Measurements from ENCODE around the gene HAGHL. TPM values are rescaled to one million over a fixed set of nuclear protein-coding genes. Genes with fewer than 3 reads are reported as not detected.

Gene HAGHL
- total and polyA plus RNA-seq, 4 donors = 7.4 to 51.1 (median 31.8) TPM

DNA sequence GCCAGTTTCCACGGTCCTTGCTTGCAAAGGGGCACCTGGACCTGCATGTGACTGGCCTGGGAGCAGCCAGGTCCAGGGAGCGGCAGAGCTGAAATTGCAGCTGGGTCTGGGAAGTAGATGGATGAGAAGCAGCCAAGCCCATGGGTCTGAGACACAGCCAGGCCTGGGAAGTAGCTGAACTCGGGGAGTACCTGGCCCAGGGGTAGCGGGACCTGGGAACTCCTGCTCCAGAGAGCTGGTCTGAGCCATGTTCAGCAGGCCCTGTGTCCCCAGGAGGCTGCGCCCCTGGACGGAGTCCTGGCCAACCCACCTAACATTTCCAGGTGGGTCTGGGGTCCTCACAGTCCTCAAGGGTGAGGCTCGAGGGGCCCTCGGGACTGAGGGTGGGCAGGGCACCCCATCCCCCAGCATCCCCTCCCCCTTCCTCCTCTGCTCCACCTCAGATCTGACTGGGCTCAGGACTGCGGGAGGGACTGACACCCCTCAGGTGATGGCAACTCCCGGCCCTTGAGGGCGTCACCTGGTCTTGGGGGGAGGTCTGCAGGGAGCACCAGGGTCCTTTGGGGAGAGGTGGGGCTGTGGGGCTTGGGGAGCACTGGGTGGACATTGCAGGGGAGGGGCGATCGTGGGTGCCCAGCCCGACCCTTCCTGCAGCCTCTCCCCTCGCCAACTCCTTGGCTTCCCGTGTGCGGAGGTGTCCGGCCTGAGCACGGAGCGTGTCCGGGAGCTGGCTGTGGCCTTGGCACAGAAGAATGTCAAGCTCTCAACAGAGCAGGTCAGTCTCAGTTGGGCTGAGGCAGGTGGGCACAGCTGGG lies 36.7 kb downstream of the HAGHL start:
- DNase-seq (ENCODE audit: low read depth in 4 of 6, low spot score in 6 of 6) = no peak
- no peaks in the 10 kb centered on the region for H3K27me3 ChIP-seq (ENCODE audit: control insufficient read depth, insufficient read depth, low read length)
- H3K36me3 ChIP-seq (ENCODE audit: control insufficient read depth, insufficient read depth, low read length) = no peaks in the 10 kb centered on the region
- no peaks in the 10 kb centered on the region for H3K9me3 ChIP-seq (ENCODE audit: control insufficient read depth, insufficient read depth, low read length)
- no peak overlapping the region for H3K4me3 ChIP-seq (ENCODE audit: low read depth, low read length)
- no peak overlapping the region for H3K27ac ChIP-seq (ENCODE audit: low read depth, low read length)
- no peaks in the 10 kb centered on the region for H3K4me1 ChIP-seq (ENCODE audit: control insufficient read depth, insufficient read depth, low read length)
- 82% methylated on average over 19 of the region's 21 CpGs for WGBS (ENCODE audit: insufficient coverage)

- H3K4me1 ChIP-seq (ENCODE audit: control insufficient read depth, insufficient read depth, low read length) = no peaks in the 10 kb centered on the region
- 74% methylated on average over 20 of the region's 20 CpGs for WGBS (ENCODE audit: insufficient coverage)
- no peaks in the 10 kb centered on the region for H3K27me3 ChIP-seq (ENCODE audit: control insufficient read depth, insufficient read depth, low read length)
- no peak overlapping the region for H3K27ac ChIP-seq (ENCODE audit: low read depth, low read length)
- DNase-seq (ENCODE audit: low read depth in 4 of 6, low spot score in 6 of 6) = no peak
- H3K4me3 ChIP-seq (ENCODE audit: low read depth, low read length) = no peak overlapping the region
- no peaks in the 10 kb centered on the region for H3K9me3 ChIP-seq (ENCODE audit: control insufficient read depth, insufficient read depth, low read length)
- H3K36me3 ChIP-seq (ENCODE audit: control insufficient read depth, insufficient read depth, low read length) = no peaks in the 10 kb centered on the region
These were observed 37.4 kb downstream of the HAGHL start for GRCh38 chr16:764184-764750.

GRCh38 chr16:764848-765487 lies 38.1 kb downstream of the HAGHL start:
- H3K27ac ChIP-seq (ENCODE audit: low read depth, low read length) = no peak overlapping the region
- no peaks in the 10 kb centered on the region for H3K9me3 ChIP-seq (ENCODE audit: control insufficient read depth, insufficient read depth, low read length)
- DNase-seq (ENCODE audit: low read depth in 4 of 6, low spot score in 6 of 6) = no peak
- H3K4me3 ChIP-seq (ENCODE audit: low read depth, low read length) = no peak overlapping the region
- no peaks in the 10 kb centered on the region for H3K4me1 ChIP-seq (ENCODE audit: control insufficient read depth, insufficient read depth, low read length)
- WGBS (ENCODE audit: insufficient coverage) = 88% methylated on average over 38 of the region's 38 CpGs
- no peaks in the 10 kb centered on the region for H3K27me3 ChIP-seq (ENCODE audit: control insufficient read depth, insufficient read depth, low read length)
- H3K36me3 ChIP-seq (ENCODE audit: control insufficient read depth, insufficient read depth, low read length) = no peaks in the 10 kb centered on the region

DNA sequence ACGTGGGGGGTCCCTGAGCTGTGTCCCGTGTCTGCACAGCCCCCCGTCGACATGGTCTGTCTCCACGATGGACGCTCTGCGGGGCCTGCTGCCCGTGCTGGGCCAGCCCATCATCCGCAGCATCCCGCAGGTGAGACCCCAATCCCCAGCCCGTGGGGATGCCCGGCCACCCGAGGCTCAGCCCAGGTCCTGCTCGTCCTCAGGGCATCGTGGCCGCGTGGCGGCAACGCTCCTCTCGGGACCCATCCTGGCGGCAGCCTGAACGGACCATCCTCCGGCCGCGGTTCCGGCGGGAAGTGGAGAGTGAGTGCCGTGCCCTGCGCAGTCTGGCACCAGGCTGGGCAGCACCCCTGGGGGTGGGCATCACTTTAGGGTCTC lies 38.6 kb downstream of the HAGHL start:
- Histone ChIP-seq H3K9me3 (ENCODE audit: control insufficient read depth, insufficient read depth, low read length) (no peaks in the 10 kb centered on the region), H3K36me3 (ENCODE audit: control insufficient read depth, insufficient read depth, low read length) (no peaks in the 10 kb centered on the region), H3K4me3 (ENCODE audit: low read depth, low read length) (no peak overlapping the region), H3K4me1 (ENCODE audit: control insufficient read depth, insufficient read depth, low read length) (no peaks in the 10 kb centered on the region), H3K27ac (ENCODE audit: low read depth, low read length) (no peak overlapping the region), H3K27me3 (ENCODE audit: control insufficient read depth, insufficient read depth, low read length) (no peaks in the 10 kb centered on the region)
- 94% methylated on average over 27 of the region's 29 CpGs for WGBS (ENCODE audit: insufficient coverage)
- DNase-seq (ENCODE audit: low read depth in 4 of 6, low spot score in 6 of 6) = no peak

- Histone ChIP-seq H3K4me3 (ENCODE audit: low read depth, low read length) (no peak overlapping the region), H3K27ac (ENCODE audit: low read depth, low read length) (no peak overlapping the region), H3K9me3 (ENCODE audit: control insufficient read depth, insufficient read depth, low read length) (no peaks in the 10 kb centered on the region), H3K27me3 (ENCODE audit: control insufficient read depth, insufficient read depth, low read length) (no peaks in the 10 kb centered on the region), H3K4me1 (ENCODE audit: control insufficient read depth, insufficient read depth, low read length) (no peaks in the 10 kb centered on the region), H3K36me3 (ENCODE audit: control insufficient read depth, insufficient read depth, low read length) (no peaks in the 10 kb centered on the region)
- no peak for DNase-seq (ENCODE audit: low read depth in 4 of 6, low spot score in 6 of 6)
- 90% methylated on average over 28 of the region's 29 CpGs for WGBS (ENCODE audit: insufficient coverage)
These were observed 39.3 kb downstream of the HAGHL start for GRCh38 chr16:766008-766819.

DNA sequence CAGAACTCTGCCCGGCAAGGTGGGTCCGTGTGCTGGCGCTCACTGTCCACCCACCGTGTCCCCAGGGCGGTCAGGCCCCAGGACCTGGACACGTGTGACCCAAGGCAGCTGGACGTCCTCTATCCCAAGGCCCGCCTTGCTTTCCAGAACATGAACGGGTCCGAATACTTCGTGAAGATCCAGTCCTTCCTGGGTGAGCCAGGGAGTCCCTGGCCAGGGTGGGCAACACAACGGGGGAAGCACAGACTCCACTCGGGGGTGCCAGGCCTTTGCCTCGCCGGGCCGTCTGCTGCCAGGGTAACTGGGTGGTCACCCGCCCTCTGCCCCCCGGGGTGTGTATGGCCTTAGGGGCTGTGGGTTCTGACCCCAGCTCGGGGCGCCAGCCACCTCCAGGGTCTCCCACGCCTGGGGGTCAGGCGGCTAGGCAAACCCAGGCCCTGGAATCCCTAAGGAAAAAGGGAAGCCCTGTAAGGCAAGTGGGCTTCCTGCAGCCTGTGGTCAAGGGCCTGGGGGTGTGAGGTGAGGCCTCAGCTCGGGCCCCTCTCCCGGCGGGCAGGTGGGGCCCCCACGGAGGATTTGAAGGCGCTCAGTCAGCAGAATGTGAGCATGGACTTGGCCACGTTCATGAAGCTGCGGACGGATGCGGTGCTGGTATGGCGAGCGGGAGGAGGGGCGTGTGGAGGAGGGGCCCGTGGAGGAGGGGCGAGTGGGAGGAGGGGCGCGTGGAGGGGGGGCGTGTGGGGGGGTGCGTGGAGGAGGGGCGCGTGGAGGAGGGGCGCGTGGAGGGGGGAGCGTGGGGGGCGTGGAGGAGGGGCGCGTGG lies 40.1 kb downstream of the HAGHL start:
- H3K36me3 ChIP-seq (ENCODE audit: control insufficient read depth, insufficient read depth, low read length) = no peaks in the 10 kb centered on the region
- DNase-seq (ENCODE audit: low read depth in 4 of 6, low spot score in 6 of 6) = no peak
- WGBS (ENCODE audit: insufficient coverage) = 81% methylated on average over 24 of the region's 48 CpGs
- H3K4me1 ChIP-seq (ENCODE audit: control insufficient read depth, insufficient read depth, low read length) = no peaks in the 10 kb centered on the region
- no peak overlapping the region for H3K4me3 ChIP-seq (ENCODE audit: low read depth, low read length)
- H3K9me3 ChIP-seq (ENCODE audit: control insufficient read depth, insufficient read depth, low read length) = no peaks in the 10 kb centered on the region
- no peak overlapping the region for H3K27ac ChIP-seq (ENCODE audit: low read depth, low read length)
- no peaks in the 10 kb centered on the region for H3K27me3 ChIP-seq (ENCODE audit: control insufficient read depth, insufficient read depth, low read length)

DNA sequence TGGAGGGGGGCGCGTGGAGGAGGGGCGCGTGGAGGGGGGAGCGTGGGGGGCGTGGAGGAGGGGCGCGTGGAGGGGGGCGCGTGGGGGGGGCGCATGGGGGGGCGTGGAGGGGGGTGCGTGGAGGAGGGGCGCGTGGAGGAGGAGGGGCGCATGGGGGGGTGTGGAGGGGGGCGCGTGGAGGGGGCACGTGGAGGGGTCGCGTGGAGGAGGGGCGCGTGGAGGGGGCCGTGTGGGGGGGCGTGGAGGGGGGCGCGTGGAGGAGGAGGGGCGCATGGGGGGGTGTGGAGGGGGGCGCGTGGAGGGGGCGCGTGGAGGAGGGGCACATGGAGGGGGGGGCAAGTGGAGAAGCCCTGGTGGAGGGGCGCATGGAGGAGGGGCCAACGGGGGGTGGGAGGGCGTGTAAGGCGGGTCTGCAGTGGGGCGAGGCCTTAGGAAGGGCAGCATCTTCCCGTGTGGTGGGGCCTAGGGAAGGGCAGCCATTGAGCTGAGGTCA lies 40.9 kb downstream of the HAGHL start:
- Histone ChIP-seq H3K9me3 (ENCODE audit: control insufficient read depth, insufficient read depth, low read length) (no peaks in the 10 kb centered on the region), H3K27me3 (ENCODE audit: control insufficient read depth, insufficient read depth, low read length) (no peaks in the 10 kb centered on the region), H3K36me3 (ENCODE audit: control insufficient read depth, insufficient read depth, low read length) (no peaks in the 10 kb centered on the region), H3K4me1 (ENCODE audit: control insufficient read depth, insufficient read depth, low read length) (no peaks in the 10 kb centered on the region), H3K4me3 (ENCODE audit: low read depth, low read length) (no peak overlapping the region), H3K27ac (ENCODE audit: low read depth, low read length) (no peak overlapping the region)
- 61% methylated on average over 6 of the region's 38 CpGs for WGBS (ENCODE audit: insufficient coverage)
- no peak for DNase-seq (ENCODE audit: low read depth in 4 of 6, low spot score in 6 of 6)

GRCh38 chr16:768428-768827 lies 41.5 kb downstream of the HAGHL start:
- 85% methylated on average over 21 of the region's 21 CpGs for WGBS (ENCODE audit: insufficient coverage)
- H3K9me3 ChIP-seq (ENCODE audit: control insufficient read depth, insufficient read depth, low read length) = no peaks in the 10 kb centered on the region
- DNase-seq (ENCODE audit: low read depth in 4 of 6, low spot score in 6 of 6) = no peak
- no peaks in the 10 kb centered on the region for H3K4me1 ChIP-seq (ENCODE audit: control insufficient read depth, insufficient read depth, low read length)
- H3K27me3 ChIP-seq (ENCODE audit: control insufficient read depth, insufficient read depth, low read length) = no peaks in the 10 kb centered on the region
- no peaks in the 10 kb centered on the region for H3K36me3 ChIP-seq (ENCODE audit: control insufficient read depth, insufficient read depth, low read length)
- no peak overlapping the region for H3K4me3 ChIP-seq (ENCODE audit: low read depth, low read length)
- no peak overlapping the region for H3K27ac ChIP-seq (ENCODE audit: low read depth, low read length)

Data from spinal cord (tissue), 10 donors.